Gastroesophageal sphincter (tissue), 3 donors: ENCODE measurements around the gene LRTM1.

Experiments
- POLR2A ChIP-seq, 2 donors: fragments of 450-650 bp; IDR thresholded peaks; one replicate each; pipeline ENCODE4 v1.6.1; 2017; ENCODE audit warnings: antibody characterized with exemption in 2 of 2, mild to moderate bottlenecking in 2 of 2, moderate library complexity in 1 of 2
- POLR2AphosphoS5 ChIP-seq: sonication (generic); formaldehyde crosslinking; IDR thresholded peaks from one replicate; pipeline ENCODE4 v1.6.1; 2017; ENCODE audit warnings: antibody characterized with exemption
- TF ChIP-seq, protein P1 (sequence below), 4 experiments: fragments of 200-600 bp in 2 of 4; fragments of 450-650 bp in 2 of 4; sonication (generic) in 1 of 4; IDR thresholded peaks; one replicate each; pipeline ENCODE4 v1.5.1; 2017 to 2019; ENCODE audit warnings: antibody characterized with exemption in 4 of 4, mild to moderate bottlenecking in 2 of 4, moderate library complexity in 2 of 4

DNA sequence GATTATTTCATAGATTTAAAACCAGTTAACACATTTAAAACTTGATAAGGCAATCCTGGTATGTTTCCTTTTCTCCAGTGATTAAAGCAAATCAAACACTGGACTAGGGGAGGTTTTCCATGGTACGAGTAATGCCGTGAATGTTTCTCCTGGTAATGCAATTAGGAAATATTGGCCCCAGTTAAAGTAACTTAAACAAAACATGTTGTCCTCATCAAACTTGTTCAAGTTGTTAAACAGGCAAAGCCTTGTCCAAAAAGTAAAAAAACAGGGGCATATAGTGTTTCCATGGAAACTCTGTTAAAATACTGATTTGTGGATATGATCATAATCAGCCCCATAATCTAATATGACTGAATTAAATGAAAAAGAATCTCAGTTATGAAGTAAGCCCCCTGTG, 13.1 kb upstream of the LRTM1 start:
- TF ChIP-seq POLR2A (IDR thresholded peaks at IDR 0.05) (no peak), POLR2AphosphoS5 (no peak)
- TF ChIP-seq, protein P1, sequence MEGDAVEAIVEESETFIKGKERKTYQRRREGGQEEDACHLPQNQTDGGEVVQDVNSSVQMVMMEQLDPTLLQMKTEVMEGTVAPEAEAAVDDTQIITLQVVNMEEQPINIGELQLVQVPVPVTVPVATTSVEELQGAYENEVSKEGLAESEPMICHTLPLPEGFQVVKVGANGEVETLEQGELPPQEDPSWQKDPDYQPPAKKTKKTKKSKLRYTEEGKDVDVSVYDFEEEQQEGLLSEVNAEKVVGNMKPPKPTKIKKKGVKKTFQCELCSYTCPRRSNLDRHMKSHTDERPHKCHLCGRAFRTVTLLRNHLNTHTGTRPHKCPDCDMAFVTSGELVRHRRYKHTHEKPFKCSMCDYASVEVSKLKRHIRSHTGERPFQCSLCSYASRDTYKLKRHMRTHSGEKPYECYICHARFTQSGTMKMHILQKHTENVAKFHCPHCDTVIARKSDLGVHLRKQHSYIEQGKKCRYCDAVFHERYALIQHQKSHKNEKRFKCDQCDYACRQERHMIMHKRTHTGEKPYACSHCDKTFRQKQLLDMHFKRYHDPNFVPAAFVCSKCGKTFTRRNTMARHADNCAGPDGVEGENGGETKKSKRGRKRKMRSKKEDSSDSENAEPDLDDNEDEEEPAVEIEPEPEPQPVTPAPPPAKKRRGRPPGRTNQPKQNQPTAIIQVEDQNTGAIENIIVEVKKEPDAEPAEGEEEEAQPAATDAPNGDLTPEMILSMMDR (IDR thresholded peaks at IDR 0.05): no peak
